DMS79 (cell line): ENCODE measurements around the gene RIMS4.

Experiments
- DNase-seq: peaks from one replicate; lab custom pipeline; 2025; lab: John Stamatoyannopoulos, UW

The RIMS4 gene

GRCh38 chr20:44701858-44702256 lies 108.5 kb downstream of the RIMS4 start:
- DNase-seq = no peak
